OCI-LY3 (cell line): ENCODE results near the gene ACP3.
"Not testable (repeated sequence)": the region's sequence is repeated elsewhere in the genome, so short reads cannot be mapped to it uniquely, and the experiment has no call there.

Source experiments
- H2AFZ ChIP-seq: fragments of 200-600, 300-600 bp; shearing (Covaris generic); 2 replicates; pipeline ENCODE4 v1.6.0; 2014; ENCODE audit warnings: antibody characterized with exemption, low read depth, low read length
- H3K27ac ChIP-seq: fragments of 200-600, 300-600 bp; sonication (generic); 2 replicates; pipeline ENCODE4 v1.5.1; 2014; ENCODE audit warnings: mild to moderate bottlenecking, low read length, moderate library complexity, mixed read lengths
- H3K27me3 ChIP-seq: fragments of 200-600, 300-600 bp; sonication (generic); 2 replicates; pipeline ENCODE4 v1.6.1; 2014; ENCODE audit warnings: low read depth, low read length, mixed read lengths
- H3K36me3 ChIP-seq: fragments of 200-600, 300-600 bp; sonication (generic); replicated peaks from 2 replicates; pipeline ENCODE3; 2014; ENCODE audit warnings: low read depth, low read length, mixed read lengths
- H3K4me1 ChIP-seq: fragments of 300-600, 200-600 bp; sonication (generic); 2 replicates; pipeline ENCODE4 v1.6.1; 2014; ENCODE audit warnings: low read length, mixed read lengths
- H3K4me2 ChIP-seq: fragments of 200-600, 300-600 bp; sonication (generic); 2 replicates; pipeline ENCODE4 v1.6.1; 2014; ENCODE audit warnings: low read length, mixed read lengths
- H3K4me3 ChIP-seq: fragments of 300-600, 200-600 bp; sonication (generic); 2 replicates; pipeline ENCODE4 v1.5.1; 2014; ENCODE audit warnings: antibody characterized with exemption, mild to moderate bottlenecking, low read length, moderate library complexity
- H3K79me2 ChIP-seq: fragments of 300-600, 200-600 bp; shearing (Covaris generic); 2 replicates; pipeline ENCODE4 v1.6.1; 2014; ENCODE audit warnings: mild to moderate bottlenecking, low read length, mixed read lengths
- H3K9ac ChIP-seq: fragments of 300-600, 200-600 bp; shearing (Covaris generic); 2 replicates; pipeline ENCODE4 v1.6.0; 2014; ENCODE audit warnings: mild to moderate bottlenecking, low read length, moderate library complexity
- H3K9me3 ChIP-seq: fragments of 200-600, 300-600 bp; shearing (Covaris generic); 2 replicates; pipeline ENCODE4 v1.6.1; 2014; ENCODE audit warnings: low read length, mixed read lengths; ENCODE audit not compliant: insufficient read depth
- H4K20me1 ChIP-seq: fragments of 200-600, 300-600 bp; sonication (generic); 2 replicates; pipeline ENCODE4 v1.6.1; 2016; ENCODE audit warnings: low read length, mixed read lengths; ENCODE audit not compliant: insufficient read depth
- EZH2phosphoT487 ChIP-seq: fragments of 200-600 bp; shearing (Covaris generic); IDR thresholded peaks from 2 replicates; pipeline ENCODE4 v1.6.1; 2018; ENCODE audit warnings: antibody characterized with exemption, mixed run types, low read depth
- TF ChIP-seq, protein P1 (sequence below): fragments of 200-600, 300-600 bp; sonication (generic); IDR thresholded peaks from 2 replicates; pipeline ENCODE4 v1.5.1; 2014; ENCODE audit warnings: antibody characterized with exemption, low read length, low read depth

Gene ACP3

DNA sequence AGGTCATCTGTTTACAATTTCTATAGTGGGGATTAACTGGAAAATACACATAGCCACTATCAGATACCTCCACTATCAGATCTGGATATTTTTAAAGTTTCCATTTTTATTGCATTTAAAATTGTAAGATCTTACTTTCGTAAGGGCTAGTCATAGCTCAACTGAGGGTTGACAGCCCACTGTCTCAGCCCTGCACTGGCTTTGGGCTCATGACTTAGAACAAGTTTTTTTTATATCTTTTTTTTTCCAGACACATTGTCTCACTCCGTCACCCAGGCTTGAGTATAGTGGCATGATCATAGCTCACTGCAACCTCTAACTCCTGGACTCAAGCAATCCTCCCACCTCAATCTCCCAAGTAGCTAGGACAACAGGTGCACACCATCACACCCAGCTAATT, 51.3 kb downstream of the ACP3 start:
- Histone ChIP-seq H2AFZ (no peak overlapping the region), H3K79me2 (no peaks in the 10 kb centered on the region), H3K4me2 (no peak overlapping the region), H3K9ac (no peak overlapping the region), H3K4me1 (no peaks in the 10 kb centered on the region), H3K27ac (no peak overlapping the region), H3K27me3 (no peaks in the 10 kb centered on the region), H3K4me3 (no peak overlapping the region), H4K20me1 (no peaks in the 10 kb centered on the region), H3K36me3 (no peaks in the 10 kb centered on the region), H3K9me3 (no peaks in the 10 kb centered on the region)
- TF ChIP-seq, protein P1, sequence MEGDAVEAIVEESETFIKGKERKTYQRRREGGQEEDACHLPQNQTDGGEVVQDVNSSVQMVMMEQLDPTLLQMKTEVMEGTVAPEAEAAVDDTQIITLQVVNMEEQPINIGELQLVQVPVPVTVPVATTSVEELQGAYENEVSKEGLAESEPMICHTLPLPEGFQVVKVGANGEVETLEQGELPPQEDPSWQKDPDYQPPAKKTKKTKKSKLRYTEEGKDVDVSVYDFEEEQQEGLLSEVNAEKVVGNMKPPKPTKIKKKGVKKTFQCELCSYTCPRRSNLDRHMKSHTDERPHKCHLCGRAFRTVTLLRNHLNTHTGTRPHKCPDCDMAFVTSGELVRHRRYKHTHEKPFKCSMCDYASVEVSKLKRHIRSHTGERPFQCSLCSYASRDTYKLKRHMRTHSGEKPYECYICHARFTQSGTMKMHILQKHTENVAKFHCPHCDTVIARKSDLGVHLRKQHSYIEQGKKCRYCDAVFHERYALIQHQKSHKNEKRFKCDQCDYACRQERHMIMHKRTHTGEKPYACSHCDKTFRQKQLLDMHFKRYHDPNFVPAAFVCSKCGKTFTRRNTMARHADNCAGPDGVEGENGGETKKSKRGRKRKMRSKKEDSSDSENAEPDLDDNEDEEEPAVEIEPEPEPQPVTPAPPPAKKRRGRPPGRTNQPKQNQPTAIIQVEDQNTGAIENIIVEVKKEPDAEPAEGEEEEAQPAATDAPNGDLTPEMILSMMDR: no peak

DNA sequence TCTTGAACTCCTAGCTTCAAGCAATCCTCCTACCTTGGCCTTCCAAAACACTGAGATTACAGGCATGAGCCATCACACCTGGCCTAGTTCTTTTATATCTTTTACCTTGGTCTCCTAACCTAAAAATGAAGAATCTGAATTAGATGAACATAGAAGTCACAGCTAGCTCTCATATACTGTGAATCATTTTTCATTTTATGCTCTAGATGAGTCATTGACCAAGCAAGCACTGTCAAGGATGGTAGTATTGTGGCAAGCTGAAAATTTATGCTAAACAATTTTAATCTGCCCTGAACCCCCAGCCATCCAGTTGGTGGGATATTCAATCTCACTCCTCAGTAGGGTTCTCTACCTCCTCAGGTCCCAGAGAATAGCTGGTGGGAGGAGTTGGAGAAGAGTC, 51.8 kb downstream of the ACP3 start:
- Histone ChIP-seq H4K20me1 (no peaks in the 10 kb centered on the region), H3K79me2 (no peaks in the 10 kb centered on the region), H3K4me1 (no peaks in the 10 kb centered on the region), H2AFZ (no peak overlapping the region), H3K9ac (no peak overlapping the region), H3K27ac (no peak overlapping the region), H3K36me3 (no peaks in the 10 kb centered on the region), H3K4me2 (no peak overlapping the region), H3K27me3 (no peaks in the 10 kb centered on the region), H3K9me3 (no peaks in the 10 kb centered on the region), H3K4me3 (no peak overlapping the region)
- TF ChIP-seq, protein P1: no peak
- no peak for TF ChIP-seq EZH2phosphoT487

DNA sequence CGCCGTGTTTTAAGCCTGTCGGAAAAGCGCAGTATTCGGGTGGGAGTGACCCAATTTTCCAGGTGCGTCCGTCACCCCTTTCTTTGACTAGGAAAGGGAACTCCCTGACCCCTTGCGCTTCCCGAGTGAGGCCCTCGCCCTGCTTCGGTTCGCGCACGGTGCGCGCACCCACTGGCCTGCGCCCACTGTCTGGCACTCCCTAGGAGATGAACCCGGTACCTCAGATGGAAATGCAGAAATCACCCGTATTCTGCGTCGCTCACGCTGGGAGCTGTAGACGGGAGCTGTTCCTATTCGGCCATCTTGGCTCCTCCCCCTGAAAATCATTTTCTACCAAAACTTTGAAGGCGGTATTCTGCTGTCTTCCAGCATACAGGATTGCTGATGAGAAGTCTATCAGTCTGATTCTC, 59.7 kb downstream of the ACP3 start:
- not testable (repeated sequence) for H3K27ac ChIP-seq, H4K20me1 ChIP-seq, H3K4me3 ChIP-seq, H2AFZ ChIP-seq, H3K36me3 ChIP-seq, H3K9ac ChIP-seq, H3K9me3 ChIP-seq, H3K4me2 ChIP-seq, H3K27me3 ChIP-seq, H3K79me2 ChIP-seq
- H3K4me1 ChIP-seq: peaks cover 23% of the 10 kb centered on the region

DNA sequence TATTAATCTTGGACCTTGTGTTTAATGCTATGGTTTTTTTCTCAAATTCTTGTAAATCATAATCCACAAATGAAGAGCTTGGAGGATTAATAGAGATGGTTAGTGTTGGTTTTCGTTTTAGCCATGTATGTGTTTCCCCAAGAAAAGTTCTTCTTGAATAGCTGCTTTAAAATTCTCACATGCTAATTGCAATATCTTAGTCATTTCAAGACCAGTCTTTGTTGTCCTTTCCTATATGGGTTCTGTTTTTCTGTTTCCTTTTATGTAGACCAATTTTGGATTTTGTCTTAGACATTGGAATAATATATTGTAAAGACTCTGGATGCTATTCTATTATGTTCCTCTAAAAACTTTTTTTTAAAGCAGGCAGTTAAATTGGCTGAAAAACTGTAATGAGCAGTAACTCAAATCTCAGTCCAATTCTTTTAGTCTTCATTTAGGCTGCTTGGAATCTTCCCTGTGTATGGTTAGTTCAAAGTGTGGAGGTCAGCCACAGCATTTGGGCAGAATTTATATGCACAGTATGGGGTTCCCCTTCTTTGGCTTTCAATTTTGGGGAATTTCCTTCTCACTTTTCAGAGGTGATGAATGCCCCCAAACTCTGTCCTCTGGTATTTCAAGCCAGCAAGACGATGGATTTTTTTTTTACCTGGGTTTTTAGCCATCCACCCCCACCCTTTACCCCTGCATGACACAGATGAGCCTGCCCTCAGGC, 61.0 kb downstream of the ACP3 start:
- H3K36me3 ChIP-seq: no peaks in the 10 kb centered on the region
- peaks cover 23% of the 10 kb centered on the region for H3K4me1 ChIP-seq
- TF ChIP-seq EZH2phosphoT487: no peak
- TF ChIP-seq, protein P1: no peak
- no peaks in the 10 kb centered on the region for H3K9me3 ChIP-seq
- no peaks in the 10 kb centered on the region for H3K79me2 ChIP-seq
- H2AFZ ChIP-seq: no peak overlapping the region
- H3K4me2 ChIP-seq: no peak overlapping the region
- no peaks in the 10 kb centered on the region for H4K20me1 ChIP-seq
- no peak overlapping the region for H3K9ac ChIP-seq
- H3K4me3 ChIP-seq: no peak overlapping the region
- H3K27me3 ChIP-seq: no peaks in the 10 kb centered on the region
- H3K27ac ChIP-seq: no peak overlapping the region
